Caco-2 (cell line): ENCODE data around the gene SEPSECS. TPM values are rescaled to one million over a fixed set of nuclear protein-coding genes. Genes with fewer than 3 reads are reported as not detected.

Experiments
- BruUV-seq: library from RNA; stranded (reverse); fragments of 400-500 nt; replicated peaks from 2 replicates; lab custom pipeline; 2021; lab: Mats Ljungman, UMichigan
- CTCF ChIA-PET: fragments of 300-600 bp; sonication (Branson Sonifier 250); formaldehyde crosslinking; loops from one replicate; lab custom pipeline; 2022; ENCODE audit warnings: antibody characterized with exemption; lab: Charles Lee
- POLR2A ChIA-PET: fragments of 300-600 bp; sonication (Branson Sonifier 250); formaldehyde crosslinking; loops from one replicate; lab custom pipeline; 2022; ENCODE audit warnings: antibody characterized with exemption; lab: Charles Lee
- DNase-seq, 2 experiments: peaks; one replicate each; pipeline versions ENCODE4 v3.0.0 to v3.0.0-alpha.2; 2020 to 2022
- H3K27me3 ChIP-seq: replicated peaks from 2 replicates; pipeline ENCODE4 v1.6.0; 2011; ENCODE audit warnings: low read length; ENCODE audit not compliant: control insufficient read depth, insufficient read depth
- H3K36me3 ChIP-seq: 2 replicates; pipeline ENCODE4 v1.5.1; 2011; ENCODE audit warnings: low read length; ENCODE audit not compliant: control insufficient read depth, insufficient read depth
- H3K4me1 ChIP-seq: fragments of 250-450 bp; sonication (Bioruptor Pico); 2 replicates; pipeline ENCODE4 v1.5.1; 2020; ENCODE audit warnings: mild to moderate bottlenecking
- H3K4me3 ChIP-seq: 2 replicates; pipeline ENCODE4 v1.5.1; 2011; ENCODE audit warnings: low read depth, mild to moderate bottlenecking, control low read depth, low read length
- H3K9me3 ChIP-seq: fragments of 250-450 bp; sonication (Bioruptor Pico); 2 replicates; pipeline ENCODE4 v1.5.1; 2020; ENCODE audit warnings: mild to moderate bottlenecking, moderate library complexity
- H3K27ac Mint-ChIP-seq: one replicate; pipeline ENCODE4 v1.8.0; 2022; ENCODE audit warnings: mixed read lengths; ENCODE audit not compliant: unreplicated experiment
- H3K27me3 Mint-ChIP-seq: one replicate; pipeline ENCODE4 v1.8.0; 2022; ENCODE audit warnings: mixed read lengths; ENCODE audit not compliant: insufficient read depth, unreplicated experiment
- H3K36me3 Mint-ChIP-seq: one replicate; pipeline ENCODE4 v1.8.0; 2022; ENCODE audit warnings: mild to moderate bottlenecking, mixed read lengths; ENCODE audit not compliant: insufficient read depth, unreplicated experiment
- H3K4me1 Mint-ChIP-seq: one replicate; pipeline ENCODE4 v1.8.0; 2022; ENCODE audit warnings: low read depth, mixed read lengths; ENCODE audit not compliant: unreplicated experiment
- H3K4me3 Mint-ChIP-seq: one replicate; pipeline ENCODE4 v1.8.0; 2022; ENCODE audit warnings: mild to moderate bottlenecking, moderate library complexity, mixed read lengths; ENCODE audit not compliant: unreplicated experiment
- H3K9me3 Mint-ChIP-seq: one replicate; pipeline ENCODE4 v1.8.0; 2022; ENCODE audit warnings: mixed read lengths; ENCODE audit not compliant: unreplicated experiment
- intact Hi-C: fragments of 100-400 bp; cut with micrococcal nuclease; formaldehyde crosslinking; loops from one replicate; pipeline ENCODE4 v1.10.0; 2022; ENCODE audit not compliant: unreplicated experiment
- total RNA-seq: library from RNA; stranded (reverse); gene quantifications from 2 replicates; pipeline ENCODE4 v1.2.3, GENCODE V29; 2022
- TF ChIP-seq, protein P1 (sequence below), 2 experiments: fragments of 200-600 bp in 1 of 2; IDR thresholded peaks; 1 replicate in 1 of 2; 2 replicates in 1 of 2; pipeline versions ENCODE4 v1.5.1 to v1.8.0; 2011 to 2022; ENCODE audit warnings: antibody characterized with exemption in 1 of 2, control low read depth in 1 of 2, inconsistent platforms in 1 of 2, low read depth in 1 of 2, low read length in 1 of 2, mild to moderate bottlenecking in 1 of 2, moderate library complexity in 1 of 2; ENCODE audit not compliant: insufficient read depth in 1 of 2, severe bottlenecking in 1 of 2, unreplicated experiment in 1 of 2

Gene SEPSECS
- total RNA-seq, 1 experiment from 2014 or later: 5.7 TPM

DNA sequence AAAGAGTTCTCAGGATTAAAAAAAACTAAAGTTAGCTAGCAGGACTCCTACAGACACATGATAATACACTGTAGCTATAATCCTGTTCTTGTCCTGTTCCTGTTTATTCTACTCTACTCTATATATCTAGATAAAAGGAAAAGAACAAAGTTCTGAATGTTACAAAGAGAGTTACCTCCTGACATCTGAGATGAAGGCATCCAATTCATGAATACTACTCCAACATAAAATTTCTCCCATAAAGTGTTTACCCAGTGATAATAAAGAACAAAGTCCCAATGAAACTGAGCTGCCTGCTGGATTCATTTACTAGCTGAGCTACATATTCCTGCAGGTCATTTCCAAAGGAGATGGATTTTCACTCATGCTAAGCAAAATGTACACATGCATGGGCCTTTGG, 27.1 kb downstream of the SEPSECS start:
- intact Hi-C loops: loop anchor here (2.0 kb wide), 1 partner anchor 102 kb away; the partner anchor contains the start of gene LGI2
- Mint-ChIP-seq H3K27me3 (no peaks in the 10 kb centered on the region), H3K4me1 (no peaks in the 10 kb centered on the region), H3K36me3 (no peaks in the 10 kb centered on the region), H3K9me3 (no peaks in the 10 kb centered on the region), H3K27ac (peak overlapping the region; percentile 39), H3K4me3 (no peak overlapping the region)
- ChIA-PET CTCF (interaction anchor here (0.6 to 2.2 kb wide), 6 partner anchors 12 to 179 kb away, joined by 3 to 6 read pairs (median 4); partner anchors contain the start of gene SEPSECS), POLR2A (interaction anchor here (0.6 to 1.2 kb wide), 2 partner anchors 27 to 244 kb away, joined by 4 to 9 read pairs; partner anchors contain the start of genes ANAPC4 and SEPSECS)
- peaks cover 30% of the 10 kb centered on the region for H3K4me1 ChIP-seq
- H3K4me3 ChIP-seq: no peak overlapping the region
- H3K36me3 ChIP-seq: no peaks in the 10 kb centered on the region
- no peaks in the 10 kb centered on the region for H3K9me3 ChIP-seq
- peak in 1 of 2 experiments; percentile 32 for DNase-seq
- no TSS peak for BruUV-seq
- H3K27me3 ChIP-seq: no peaks in the 10 kb centered on the region
- TF ChIP-seq, protein P1, sequence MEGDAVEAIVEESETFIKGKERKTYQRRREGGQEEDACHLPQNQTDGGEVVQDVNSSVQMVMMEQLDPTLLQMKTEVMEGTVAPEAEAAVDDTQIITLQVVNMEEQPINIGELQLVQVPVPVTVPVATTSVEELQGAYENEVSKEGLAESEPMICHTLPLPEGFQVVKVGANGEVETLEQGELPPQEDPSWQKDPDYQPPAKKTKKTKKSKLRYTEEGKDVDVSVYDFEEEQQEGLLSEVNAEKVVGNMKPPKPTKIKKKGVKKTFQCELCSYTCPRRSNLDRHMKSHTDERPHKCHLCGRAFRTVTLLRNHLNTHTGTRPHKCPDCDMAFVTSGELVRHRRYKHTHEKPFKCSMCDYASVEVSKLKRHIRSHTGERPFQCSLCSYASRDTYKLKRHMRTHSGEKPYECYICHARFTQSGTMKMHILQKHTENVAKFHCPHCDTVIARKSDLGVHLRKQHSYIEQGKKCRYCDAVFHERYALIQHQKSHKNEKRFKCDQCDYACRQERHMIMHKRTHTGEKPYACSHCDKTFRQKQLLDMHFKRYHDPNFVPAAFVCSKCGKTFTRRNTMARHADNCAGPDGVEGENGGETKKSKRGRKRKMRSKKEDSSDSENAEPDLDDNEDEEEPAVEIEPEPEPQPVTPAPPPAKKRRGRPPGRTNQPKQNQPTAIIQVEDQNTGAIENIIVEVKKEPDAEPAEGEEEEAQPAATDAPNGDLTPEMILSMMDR (IDR thresholded peaks at IDR 0.05; ENCODE audit: insufficient read depth in 1 of 2, low read depth in 1 of 2, low read length in 1 of 2, severe bottlenecking in 1 of 2, unreplicated experiment in 1 of 2): no peak

DNA sequence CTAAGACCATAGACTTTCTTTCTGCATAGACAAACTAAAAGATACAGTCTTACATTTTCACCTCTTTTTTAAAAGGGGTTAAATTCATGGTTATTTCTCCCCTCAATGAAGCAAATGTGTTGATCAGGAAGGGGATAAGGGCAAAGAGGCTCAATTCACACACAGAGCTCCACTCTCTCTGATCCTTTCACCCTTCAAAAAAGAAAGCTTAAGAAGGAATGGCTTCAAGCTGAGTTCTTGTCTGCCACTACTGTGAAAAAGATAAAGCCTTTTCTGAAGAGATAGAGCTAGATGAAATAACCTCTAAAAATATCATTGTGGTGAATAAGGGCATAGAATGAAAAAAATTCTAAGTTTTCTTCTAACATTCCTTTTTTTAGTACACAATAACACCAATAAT, 28.3 kb downstream of the SEPSECS start:
- H3K9me3 Mint-ChIP-seq: no peaks in the 10 kb centered on the region
- no peaks in the 10 kb centered on the region for H3K4me1 Mint-ChIP-seq
- H3K27ac Mint-ChIP-seq: no peak overlapping the region
- CTCF ChIA-PET: interaction anchor here (2.2 kb wide), 1 partner anchor 28 kb away, joined by 6 read pairs; the partner anchor contains the start of gene SEPSECS
- no peak overlapping the region for H3K4me3 Mint-ChIP-seq
- POLR2A ChIA-PET: no interaction called here
- Histone ChIP-seq H3K4me3 (no peak overlapping the region), H3K4me1 (peaks cover 30% of the 10 kb centered on the region), H3K27me3 (no peaks in the 10 kb centered on the region), H3K36me3 (no peaks in the 10 kb centered on the region), H3K9me3 (no peaks in the 10 kb centered on the region)
- BruUV-seq: no TSS peak
- DNase-seq: no peak
- TF ChIP-seq, protein P1 (IDR thresholded peaks at IDR 0.05; ENCODE audit: insufficient read depth in 1 of 2, low read depth in 1 of 2, low read length in 1 of 2, severe bottlenecking in 1 of 2, unreplicated experiment in 1 of 2): no peak
- H3K36me3 Mint-ChIP-seq: no peaks in the 10 kb centered on the region
- no peaks in the 10 kb centered on the region for H3K27me3 Mint-ChIP-seq
- intact Hi-C loops: loop anchor here (2.0 kb wide), 1 partner anchor 101 kb away; the partner anchor contains the start of gene LGI2

DNA sequence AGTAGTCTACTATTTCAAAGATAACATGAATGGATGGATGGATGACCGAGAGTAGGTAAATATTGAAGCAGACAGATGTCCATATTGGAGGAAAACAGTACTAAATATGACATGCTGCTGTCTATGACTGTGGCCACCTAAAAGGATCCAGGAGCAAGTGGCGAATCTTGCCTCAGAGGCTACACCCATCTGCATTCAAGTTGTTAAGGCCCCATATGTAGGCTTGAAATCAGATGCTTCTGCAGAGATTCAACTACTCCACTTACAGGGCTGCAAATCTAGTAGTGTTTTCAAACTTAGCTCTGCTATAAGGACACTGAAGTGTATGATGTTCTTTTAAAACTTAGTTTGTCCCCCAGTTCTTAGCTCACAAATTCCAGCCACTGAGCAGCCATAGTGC, 28.9 kb downstream of the SEPSECS start:
- no peak overlapping the region for H3K4me3 ChIP-seq
- no peak overlapping the region for H3K4me3 Mint-ChIP-seq
- no peaks in the 10 kb centered on the region for H3K27me3 ChIP-seq
- no TSS peak for BruUV-seq
- H3K4me1 ChIP-seq: peaks cover 30% of the 10 kb centered on the region
- no peaks in the 10 kb centered on the region for H3K27me3 Mint-ChIP-seq
- H3K36me3 Mint-ChIP-seq: no peaks in the 10 kb centered on the region
- H3K9me3 Mint-ChIP-seq: no peaks in the 10 kb centered on the region
- CTCF ChIA-PET: interaction anchor here (2.2 kb wide), 1 partner anchor 29 kb away, joined by 6 read pairs; the partner anchor contains the start of gene SEPSECS
- TF ChIP-seq, protein P1 (IDR thresholded peaks at IDR 0.05; ENCODE audit: insufficient read depth in 1 of 2, low read depth in 1 of 2, low read length in 1 of 2, severe bottlenecking in 1 of 2, unreplicated experiment in 1 of 2): no peak
- DNase-seq: no peak
- H3K27ac Mint-ChIP-seq: no peak overlapping the region
- intact Hi-C loops: no loop called here
- POLR2A ChIA-PET: no interaction called here
- no peaks in the 10 kb centered on the region for H3K36me3 ChIP-seq
- no peaks in the 10 kb centered on the region for H3K4me1 Mint-ChIP-seq
- no peaks in the 10 kb centered on the region for H3K9me3 ChIP-seq
